Measurements from ENCODE around the gene DIPK1C.

Gene DIPK1C

DNA sequence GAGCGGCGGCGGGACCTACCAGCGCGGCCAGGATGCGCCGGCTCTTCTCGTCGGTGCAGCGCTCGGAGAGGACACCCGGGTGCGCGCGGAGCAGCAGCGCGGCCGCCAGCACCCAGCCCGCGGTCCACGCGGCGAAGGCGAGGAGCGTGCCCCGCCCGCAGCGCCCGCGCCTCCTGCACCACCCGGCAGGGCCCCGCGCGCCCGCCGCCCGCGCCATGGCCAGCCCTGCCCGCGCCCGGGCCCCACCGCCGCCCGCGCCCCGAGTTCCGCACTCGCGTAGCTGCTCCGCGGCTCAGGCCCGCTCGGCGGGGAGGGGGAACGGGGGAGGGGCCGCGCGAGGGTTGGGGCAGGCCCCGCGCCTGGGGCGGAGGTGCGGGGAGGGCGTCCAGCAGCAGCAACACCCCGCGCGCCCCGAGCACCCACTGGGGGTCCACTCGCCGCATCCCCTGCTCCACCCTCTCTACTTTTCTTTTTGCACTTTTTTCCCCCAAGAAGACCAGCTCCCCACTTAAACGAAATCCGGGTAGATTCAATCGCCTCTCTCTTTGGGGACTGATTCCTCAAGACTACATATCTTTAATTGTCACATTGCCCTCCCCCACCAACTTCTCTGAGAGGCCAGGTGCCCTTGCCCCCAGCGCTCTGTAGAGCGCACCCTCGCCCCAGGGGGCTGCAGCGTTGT is at the start of gene DIPK1C:
DIPK1C (minus strand) TSS at position 266 of the 682 bp plus-strand sequence; CDS start at position 217, 49 bp downstream.
- DNase-seq, result no peak

DNA sequence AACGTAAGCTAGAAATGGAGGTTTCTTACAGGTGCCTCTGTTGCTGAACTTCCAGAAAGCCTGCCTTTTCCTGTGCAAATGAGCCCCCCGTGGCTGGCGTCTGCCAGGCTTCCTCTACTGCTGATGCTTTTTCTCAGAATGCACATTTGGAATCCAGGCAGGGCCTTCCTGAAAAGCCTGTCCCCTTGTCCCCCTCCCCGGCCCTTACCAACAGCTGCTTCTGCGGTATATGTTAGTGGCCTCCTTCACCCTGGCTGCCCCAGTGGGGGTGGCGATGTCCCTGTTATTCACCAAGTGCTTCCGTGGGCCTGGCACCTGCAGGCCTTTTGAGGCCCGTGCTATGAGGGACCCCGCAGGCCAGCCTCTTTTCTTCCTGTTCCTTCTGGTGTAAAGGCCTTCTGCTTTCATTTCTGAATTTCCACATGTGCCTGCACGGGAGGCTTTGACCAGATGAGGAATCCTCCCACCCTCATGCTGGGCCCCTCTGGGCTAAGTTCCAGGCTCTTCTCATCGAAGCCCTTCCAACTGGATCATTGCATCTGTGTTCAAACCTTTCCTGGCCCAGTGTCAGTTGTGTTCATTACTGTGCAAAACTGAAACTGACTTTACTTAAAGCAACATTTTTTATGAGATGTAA is 49.5 kb upstream of the DIPK1C start:
- no peak for DNase-seq

DNA sequence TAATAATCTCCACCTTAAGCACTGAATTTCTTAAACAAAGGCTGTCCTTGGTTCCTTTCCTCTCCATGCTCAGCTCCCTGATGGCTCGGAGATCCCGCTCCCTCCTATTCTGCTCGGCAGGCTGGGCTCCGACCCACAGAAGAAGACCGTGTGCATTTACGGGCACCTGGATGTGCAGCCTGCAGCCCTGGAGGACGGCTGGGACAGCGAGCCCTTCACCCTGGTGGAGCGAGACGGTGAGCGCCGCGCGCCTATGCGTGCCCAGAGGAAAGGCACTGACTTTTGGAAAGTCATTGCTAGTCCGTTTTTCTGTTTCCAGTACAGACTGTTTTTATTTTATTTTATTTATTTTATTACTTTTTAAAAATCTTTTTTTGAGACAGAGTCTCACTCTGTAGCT is 48.7 kb upstream of the DIPK1C start:
- no peak for DNase-seq

GRCh38 chr18:74503137-74503536 is 46.0 kb upstream of the DIPK1C start:
- no peak for DNase-seq

DNA sequence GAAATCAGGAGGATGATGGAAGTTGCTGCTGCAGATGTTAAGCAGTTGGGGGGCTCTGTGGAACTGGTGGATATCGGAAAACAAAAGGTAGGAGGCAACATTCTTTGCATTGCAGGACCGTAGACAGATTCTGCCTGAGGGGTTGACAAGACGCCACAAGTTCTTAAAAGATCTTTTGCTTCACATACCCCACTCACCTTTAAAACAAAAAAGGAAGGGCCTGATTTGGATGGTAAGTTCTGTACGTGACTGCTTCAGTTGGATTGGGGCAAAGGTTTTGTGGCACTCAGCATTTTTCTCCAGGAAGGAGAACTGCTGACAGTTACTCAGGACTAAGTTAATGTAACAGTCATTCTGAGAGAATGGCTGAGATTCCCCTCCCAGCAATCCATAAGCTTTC is 44.3 kb upstream of the DIPK1C start:
- DNase-seq, result peak; percentile 81

DNA sequence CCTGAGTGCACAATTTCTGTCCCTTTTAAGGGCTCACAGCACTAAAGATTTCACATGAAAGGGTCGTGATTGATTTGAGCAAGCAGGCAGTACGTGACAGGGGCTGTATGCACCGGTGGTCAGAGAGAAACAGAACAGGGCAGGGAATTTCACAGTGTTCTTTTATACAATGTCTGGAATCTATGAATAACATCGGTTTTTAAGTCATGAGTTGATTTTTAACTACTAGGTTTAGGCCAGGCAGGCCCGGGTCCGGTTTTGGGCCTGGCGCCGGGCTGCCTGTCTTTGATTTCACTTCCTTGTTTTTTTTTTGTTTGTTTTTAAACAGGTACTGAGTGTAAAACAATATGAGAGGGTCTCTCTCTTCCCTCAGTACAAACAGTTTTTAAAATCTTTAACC is 43.7 kb upstream of the DIPK1C start:
- DNase-seq, result peak; percentile 77

GRCh38 chr18:74500372-74500771 is 43.3 kb upstream of the DIPK1C start:
- no peak for DNase-seq

DNA sequence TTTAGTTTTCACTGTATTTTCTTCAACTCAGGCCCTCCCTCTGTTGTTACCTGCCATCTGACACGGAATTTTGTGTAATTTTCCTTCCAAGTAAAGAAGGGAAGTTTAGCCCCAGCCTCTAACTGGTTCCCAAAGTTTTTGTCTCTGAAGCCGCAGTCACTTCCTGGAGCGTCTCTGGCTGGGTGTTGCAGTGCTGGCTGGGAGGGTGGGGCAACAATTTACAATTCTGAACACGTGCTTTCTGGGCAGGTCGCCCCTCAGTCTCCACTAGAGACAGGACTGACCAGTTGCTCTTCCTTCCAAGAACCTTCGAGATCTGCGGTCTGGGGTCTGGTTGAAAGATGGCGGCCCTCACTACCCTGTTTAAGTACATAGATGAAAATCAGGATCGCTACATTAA is 42.5 kb upstream of the DIPK1C start:
- DNase-seq, result no peak

DNA sequence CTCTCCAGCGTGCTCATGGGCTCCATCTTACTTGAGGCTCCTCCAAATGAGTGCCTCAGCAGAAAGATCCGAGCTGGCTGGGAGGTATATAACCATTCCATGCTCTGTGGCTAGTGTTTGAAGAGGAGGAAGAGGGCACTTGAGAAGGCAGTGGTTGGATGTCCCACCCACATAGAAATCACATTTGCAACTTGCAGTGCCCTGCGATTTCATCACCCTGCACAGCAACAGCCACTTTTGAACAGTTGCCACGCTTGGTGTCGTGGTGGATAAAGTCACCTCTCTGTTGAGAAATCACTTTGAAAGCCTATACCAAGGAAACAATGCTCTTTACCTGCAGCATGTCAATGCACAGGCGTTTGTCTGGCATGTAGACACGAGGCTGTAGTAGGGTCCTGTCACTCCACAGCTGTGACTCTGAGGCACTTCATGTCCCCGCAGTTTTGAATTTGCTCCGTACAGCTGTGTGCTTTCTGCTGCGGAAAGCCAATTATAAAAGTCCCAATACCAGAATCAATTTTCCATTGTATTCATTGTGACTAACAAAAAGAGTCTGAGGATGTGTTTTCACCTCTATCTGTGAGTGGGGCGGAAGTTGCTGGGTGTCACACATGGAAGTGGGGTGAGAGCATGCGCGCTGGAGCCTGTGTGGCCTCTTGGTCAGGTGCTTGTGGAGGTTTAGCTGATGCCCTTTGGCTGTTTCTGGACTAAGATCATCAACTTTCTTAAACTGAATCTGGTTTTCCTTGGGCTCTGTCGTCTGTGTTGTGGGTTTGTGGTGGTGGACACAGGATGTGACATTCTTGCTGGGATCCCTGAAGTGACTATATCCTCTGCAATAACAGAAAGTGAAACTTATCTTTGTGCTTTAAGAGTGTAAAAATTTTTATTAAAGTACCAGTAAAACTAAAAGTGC is 41.9 kb upstream of the DIPK1C start:
- DNase-seq, result no peak

- peak; percentile 25 for DNase-seq
These were observed 40.7 kb upstream of the DIPK1C start for GRCh38 chr18:74497778-74498177.

DNA sequence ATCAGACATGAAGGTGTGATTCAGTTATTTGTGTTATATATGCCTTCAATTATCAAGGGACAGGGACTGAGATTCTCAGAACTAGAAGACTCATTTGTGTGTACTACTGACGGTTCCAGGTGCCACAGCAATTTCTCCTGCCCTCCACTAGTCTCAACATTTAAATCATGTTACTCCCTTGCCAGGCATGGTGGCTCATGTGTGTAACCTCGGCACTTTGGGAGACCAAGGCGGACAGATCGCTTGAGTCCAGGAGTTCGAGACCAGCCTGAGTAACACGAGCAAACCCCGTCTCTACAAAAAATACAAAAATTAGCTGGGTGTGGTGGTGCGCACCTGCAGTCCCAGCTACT is 40.2 kb upstream of the DIPK1C start:
- DNase-seq, result no peak

DNA sequence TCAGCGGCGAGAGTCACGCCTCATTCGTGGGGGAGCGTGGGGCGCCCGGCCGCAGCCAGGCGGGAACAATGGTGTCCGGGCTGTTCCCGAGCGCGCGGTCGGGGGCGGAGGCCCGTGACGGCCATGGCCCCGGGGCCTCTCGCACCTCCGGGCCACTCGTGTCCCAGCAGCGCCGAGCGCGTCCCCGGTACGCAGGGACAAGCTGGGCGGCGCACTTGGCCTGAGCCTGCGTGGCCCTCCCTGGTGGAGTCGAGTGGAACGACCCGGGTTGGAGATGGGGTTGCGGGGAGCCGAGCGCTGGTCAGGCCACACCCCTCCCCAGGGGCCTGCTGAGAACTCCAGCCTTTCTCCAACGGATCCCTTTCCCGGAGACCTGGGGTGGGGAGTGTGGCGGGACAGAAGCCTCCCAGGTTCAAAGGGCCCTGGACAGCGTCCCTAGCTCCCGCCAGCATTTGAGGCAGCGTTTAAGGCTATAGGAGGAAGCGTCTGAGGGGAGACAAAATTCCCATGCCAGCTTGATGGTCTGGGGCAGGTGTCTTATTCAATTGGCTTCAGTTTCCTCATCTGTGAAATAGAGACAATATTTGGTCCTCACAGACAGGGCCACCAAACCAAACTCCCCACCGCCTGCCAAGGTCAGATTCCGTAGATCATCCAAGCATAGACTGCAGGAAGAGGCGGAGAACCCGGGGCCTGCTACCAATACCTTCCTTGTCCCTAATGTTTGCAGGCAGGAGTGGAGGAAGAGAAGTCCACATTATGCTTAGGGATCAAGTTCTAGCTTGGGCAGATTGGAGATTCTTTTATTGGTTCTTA is 39.6 kb upstream of the DIPK1C start:
- peak; percentile 63 for DNase-seq

- peak; percentile 98 for DNase-seq
These were observed 38.7 kb upstream of the DIPK1C start, which contains the start of gene CNDP2 for GRCh38 chr18:74495581-74496507. TSS of gene CNDP2 (plus strand) at chr18:74496363. CDS start at chr18:74499974, 3,611 bp downstream.

- no peak for DNase-seq
These were observed 37.4 kb upstream of the DIPK1C start for GRCh38 chr18:74494514-74494913.

DNA sequence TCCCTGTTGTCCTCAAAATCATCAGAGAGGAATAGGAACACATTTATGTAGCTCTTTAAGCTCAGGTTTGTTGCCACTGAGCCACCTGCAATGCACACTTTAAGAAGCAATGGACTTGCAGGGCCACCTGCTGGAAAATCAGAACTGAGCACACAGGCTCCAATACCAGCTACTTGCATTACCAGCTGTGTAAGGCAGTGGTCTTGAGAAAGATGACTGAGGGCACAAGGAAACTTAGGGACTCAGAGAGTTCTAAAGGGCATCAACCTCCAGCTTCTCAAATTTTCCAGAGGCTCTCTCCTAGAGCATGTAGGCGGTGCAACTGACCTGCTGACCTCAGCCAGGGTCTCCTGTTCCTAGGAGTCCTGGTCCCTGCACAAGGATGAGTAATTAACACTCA is 36.6 kb upstream of the DIPK1C start:
- peak; percentile 43 for DNase-seq

- no peak for DNase-seq
These were observed 35.2 kb upstream of the DIPK1C start for GRCh38 chr18:74492259-74492658.

GRCh38 chr18:74489676-74490075 is 32.6 kb upstream of the DIPK1C start:
- DNase-seq, result no peak

DNA sequence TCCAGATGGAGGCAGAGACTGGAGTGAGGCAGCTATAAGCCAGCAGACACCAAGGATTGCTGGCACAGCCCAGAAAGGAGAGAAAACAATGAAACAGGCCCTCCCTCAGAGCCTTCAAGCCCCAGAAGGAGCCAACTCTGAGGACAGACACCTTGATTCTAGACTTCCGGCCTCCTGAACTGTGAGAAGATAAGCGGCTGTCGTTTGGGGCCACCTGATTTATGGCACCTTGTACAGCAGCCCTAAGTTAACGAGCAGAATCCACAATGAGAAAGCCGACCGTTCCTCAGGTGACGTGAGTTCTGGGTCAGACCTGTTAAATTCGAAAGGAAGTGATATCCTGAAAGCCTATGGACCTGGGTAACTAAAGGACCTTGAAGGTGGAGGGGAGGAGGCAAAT is 31.8 kb upstream of the DIPK1C start:
- no peak for DNase-seq

- no peak for DNase-seq
These were observed 31.2 kb upstream of the DIPK1C start for GRCh38 chr18:74488354-74488753.

DNA sequence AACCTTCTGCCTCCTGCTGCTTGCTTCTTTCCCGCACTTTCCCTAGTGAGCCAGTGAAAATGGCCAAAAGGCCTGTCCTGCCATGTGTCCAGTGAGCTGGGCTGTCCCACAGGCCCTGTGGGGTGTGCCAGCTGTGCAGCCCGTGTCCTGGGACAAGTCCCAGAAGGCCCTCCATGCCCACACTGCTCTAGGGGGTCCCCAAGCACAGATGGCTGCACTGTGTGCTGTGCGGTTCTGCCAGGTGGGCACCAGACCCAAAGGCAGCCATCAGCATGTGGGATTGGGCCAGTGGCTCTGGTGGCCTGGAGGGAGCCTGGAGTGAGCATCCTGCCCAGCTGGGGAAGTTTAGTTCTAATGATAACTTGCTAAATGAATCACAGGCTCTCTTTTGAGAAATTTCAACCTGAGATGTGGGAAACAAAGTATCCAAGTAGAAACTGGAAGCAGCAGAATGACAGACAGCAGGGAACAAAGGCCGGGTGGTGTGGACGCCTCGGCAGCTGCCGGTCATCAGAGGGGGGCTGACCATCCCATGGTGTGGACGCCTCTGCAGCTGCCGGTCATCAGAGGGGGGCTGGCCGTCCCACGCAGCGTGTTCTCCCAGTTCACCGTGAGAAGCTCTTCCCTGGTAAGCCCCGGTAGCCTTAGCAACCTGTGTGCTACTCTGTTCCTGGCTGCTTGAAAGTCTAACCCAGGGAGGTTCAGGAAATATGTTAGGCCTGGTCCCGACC is 29.2 kb upstream of the DIPK1C start:
- no peak for DNase-seq

DNA sequence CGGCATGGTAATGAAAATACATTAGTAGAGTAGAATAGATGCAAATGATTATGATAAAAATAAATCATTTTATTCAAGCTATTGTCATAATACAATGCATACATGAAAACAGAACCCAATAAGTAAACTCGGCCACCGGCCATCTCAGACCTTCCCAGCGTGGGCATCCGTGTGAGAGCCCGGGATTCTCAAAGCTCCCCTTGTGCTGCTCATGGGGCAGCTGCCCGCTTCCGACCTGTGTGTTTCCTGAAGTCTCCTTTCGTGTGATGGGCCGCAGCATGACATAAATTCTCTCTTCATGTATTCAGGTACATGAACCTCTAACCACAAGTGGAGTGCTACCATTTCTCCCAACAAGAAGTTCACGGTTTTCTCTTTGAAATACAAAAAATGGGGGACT is 25.6 kb upstream of the DIPK1C start:
- no peak for DNase-seq
